ENCODE data around the gene NUDT8.

DNA sequence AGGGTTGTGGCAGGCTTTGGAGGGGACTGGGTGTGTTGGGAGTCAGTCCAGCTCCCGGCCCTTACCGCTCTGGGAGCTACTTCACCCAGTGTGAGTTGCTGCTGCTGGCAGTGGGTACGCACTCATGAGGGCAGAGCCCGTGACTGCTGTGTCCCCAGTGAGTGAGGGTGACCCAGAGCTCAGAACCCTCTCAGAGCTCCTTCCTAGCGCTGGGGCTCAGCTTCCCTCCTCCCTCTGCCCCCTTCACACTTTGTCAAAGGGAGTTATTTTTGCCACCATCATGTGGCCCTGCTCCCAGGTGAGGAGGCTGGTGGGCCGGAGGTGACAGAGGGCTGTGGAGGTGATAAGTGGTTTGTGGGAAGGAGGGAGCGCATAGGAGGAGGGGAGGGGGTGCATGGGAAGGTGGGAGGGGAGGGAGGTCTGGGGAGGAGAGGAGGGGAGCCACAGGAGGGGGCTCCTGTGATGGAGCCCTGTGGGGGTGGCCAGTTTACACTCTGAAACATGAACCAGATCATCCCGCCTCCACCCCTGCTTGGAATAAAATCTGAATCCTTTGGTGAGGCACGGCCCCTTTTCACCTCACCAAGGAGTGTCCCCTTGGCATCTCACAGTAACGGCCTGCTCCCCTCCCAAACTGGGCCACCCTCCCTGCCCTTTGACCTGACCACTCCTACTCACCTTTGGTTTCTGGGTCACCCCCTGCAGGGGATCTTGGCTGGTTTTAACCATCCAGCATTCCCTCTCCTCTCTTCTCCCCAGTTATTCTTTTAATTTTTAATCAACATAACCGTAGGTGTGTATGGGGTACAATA is 13.1 kb downstream of the NUDT8 start:
- TF ChIP-seq, protein P1, sequence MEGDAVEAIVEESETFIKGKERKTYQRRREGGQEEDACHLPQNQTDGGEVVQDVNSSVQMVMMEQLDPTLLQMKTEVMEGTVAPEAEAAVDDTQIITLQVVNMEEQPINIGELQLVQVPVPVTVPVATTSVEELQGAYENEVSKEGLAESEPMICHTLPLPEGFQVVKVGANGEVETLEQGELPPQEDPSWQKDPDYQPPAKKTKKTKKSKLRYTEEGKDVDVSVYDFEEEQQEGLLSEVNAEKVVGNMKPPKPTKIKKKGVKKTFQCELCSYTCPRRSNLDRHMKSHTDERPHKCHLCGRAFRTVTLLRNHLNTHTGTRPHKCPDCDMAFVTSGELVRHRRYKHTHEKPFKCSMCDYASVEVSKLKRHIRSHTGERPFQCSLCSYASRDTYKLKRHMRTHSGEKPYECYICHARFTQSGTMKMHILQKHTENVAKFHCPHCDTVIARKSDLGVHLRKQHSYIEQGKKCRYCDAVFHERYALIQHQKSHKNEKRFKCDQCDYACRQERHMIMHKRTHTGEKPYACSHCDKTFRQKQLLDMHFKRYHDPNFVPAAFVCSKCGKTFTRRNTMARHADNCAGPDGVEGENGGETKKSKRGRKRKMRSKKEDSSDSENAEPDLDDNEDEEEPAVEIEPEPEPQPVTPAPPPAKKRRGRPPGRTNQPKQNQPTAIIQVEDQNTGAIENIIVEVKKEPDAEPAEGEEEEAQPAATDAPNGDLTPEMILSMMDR (IDR thresholded peaks at IDR 0.05): no peak
- no peak for TF ChIP-seq POLR2A (IDR thresholded peaks at IDR 0.05)
